K562 (cell line): ENCODE data around the gene DNAJB14. TPM values are rescaled to one million over a fixed set of nuclear protein-coding genes. Genes with fewer than 3 reads are reported as not detected.

ENCODE experiments used
- ATAC-seq: fragments of 200-7000 bp; cut with Tn5 transposase; 3 replicates; pipeline ENCODE4 v1.9.1; 2020; ENCODE audit warnings: moderate library complexity
- BruUV-seq: library from RNA; stranded (reverse); fragments of 400-500 nt; replicated peaks from 2 replicates; lab custom pipeline; 2021; lab: Mats Ljungman, UMichigan
- CTCF ChIA-PET: fragments of 300-600 bp; formaldehyde crosslinking; extraction: SDS; loops from one replicate; lab custom pipeline; 2021; ENCODE audit warnings: low intra/inter-chr PET ratio; lab: Yijun Ruan, JAX
- POLR2A ChIA-PET: fragments of 300-600, 350-650 bp; sonication (Branson Sonifier 250); formaldehyde crosslinking; extraction: SDS; loops from one replicate; lab custom pipeline; 2021; ENCODE audit warnings: antibody characterized with exemption, inconsistent platforms; lab: Yijun Ruan, JAX
- DNase-seq, 4 experiments: peaks; one replicate each; pipeline versions ENCODE4 v3.0.0 to v3.0.0-alpha.2; 2011 to 2018; ENCODE audit warnings: low spot score in 3 of 4, mixed read lengths in 3 of 4; ENCODE audit errors: extremely low read depth in 1 of 4
- FAIRE-seq: peaks from 2 replicates; lab custom pipeline; 2011; peaks lifted over from hg19 to GRCh38; lab: Jason Lieb, UNC
- H2AFZ ChIP-seq: 2 replicates; pipeline ENCODE4 v1.6.0; 2011; ENCODE audit warnings: low read depth, low read length, control low read depth, inconsistent platforms
- H3K27ac ChIP-seq: fragments of 200-600 bp; 3 replicates; pipeline ENCODE4 v1.8.0; 2011; ENCODE audit warnings: low read depth, mild to moderate bottlenecking, control low read depth, inconsistent platforms, low read length, moderate library complexity, mixed read lengths; ENCODE audit errors: extremely low read depth
- H3K27me3 ChIP-seq, 2 experiments: fragments of 300-600 bp in 1 of 2; 2 replicates in 1 of 2; 3 replicates in 1 of 2; pipeline versions ENCODE4 v1.6.0 to v1.8.0; 2011; ENCODE audit warnings: inconsistent platforms in 2 of 2, low read length in 2 of 2, mild to moderate bottlenecking in 1 of 2, mixed read lengths in 1 of 2, moderate library complexity in 1 of 2; ENCODE audit not compliant: control insufficient read depth in 2 of 2, insufficient read depth in 2 of 2
- H3K36me3 ChIP-seq: fragments of 300-600 bp; 3 replicates; pipeline ENCODE4 v1.8.0; 2011; ENCODE audit warnings: mild to moderate bottlenecking, low read length, inconsistent platforms; ENCODE audit not compliant: control insufficient read depth, insufficient read depth
- H3K4me1 ChIP-seq, 2 experiments: fragments of 200-600 bp in 1 of 2; replicated peaks in 1 of 2; 2 replicates in 1 of 2; 3 replicates in 1 of 2; pipeline versions ENCODE4 v1.5.1 to v1.8.0; 2011; ENCODE audit warnings: inconsistent platforms in 2 of 2, low read length in 2 of 2, mild to moderate bottlenecking in 1 of 2, mixed read lengths in 1 of 2, moderate library complexity in 1 of 2; ENCODE audit not compliant: control insufficient read depth in 2 of 2, insufficient read depth in 2 of 2
- H3K4me2 ChIP-seq: 2 replicates; pipeline ENCODE4 v1.6.1; 2011; ENCODE audit warnings: low read length, control low read depth, inconsistent platforms, mixed read lengths; ENCODE audit not compliant: insufficient read depth
- H3K4me3 ChIP-seq: fragments of 200-600 bp; sonication (generic), shearing (Covaris generic); 2 replicates; pipeline ENCODE4 v1.5.1; 2016; ENCODE audit warnings: control low read depth, inconsistent platforms
- H3K79me2 ChIP-seq: fragments of 200-600 bp; 3 replicates; pipeline ENCODE4 v1.8.0; 2011; ENCODE audit warnings: low read length, inconsistent platforms; ENCODE audit not compliant: control insufficient read depth, insufficient read depth
- H3K9ac ChIP-seq, 2 experiments: 2 replicates each; pipeline versions ENCODE4 v1.6.0 to v1.6.1; 2011; ENCODE audit warnings: low read depth in 2 of 2, low read length in 2 of 2, control low read depth in 1 of 2, inconsistent platforms in 1 of 2, mild to moderate bottlenecking in 1 of 2, mixed read lengths in 1 of 2; ENCODE audit not compliant: insufficient read depth in 1 of 2
- H3K9me1 ChIP-seq: one replicate; pipeline ENCODE4 v1.6.0; 2011; ENCODE audit warnings: inconsistent platforms, mild to moderate bottlenecking, low read length, moderate library complexity; ENCODE audit not compliant: control insufficient read depth, insufficient read depth
- H3K9me3 ChIP-seq: replicated peaks from 2 replicates; pipeline ENCODE4 v1.5.1; 2011; ENCODE audit warnings: low read depth, low read length, inconsistent platforms; ENCODE audit not compliant: control insufficient read depth, insufficient read depth
- H4K20me1 ChIP-seq: replicated peaks from 2 replicates; pipeline ENCODE4 v1.6.1; 2011; ENCODE audit warnings: low read length, inconsistent platforms, mixed read lengths; ENCODE audit not compliant: control insufficient read depth, insufficient read depth
- AFF4 ChIP-seq: sonication (generic); formaldehyde crosslinking; IDR thresholded peaks from 2 replicates; pipeline ENCODE4 v1.8.0; 2023; ENCODE audit warnings: mild to moderate bottlenecking, missing genetic modification reagents
- MCM7 ChIP-seq, 2 experiments: fragments of 450-650 bp; IDR thresholded peaks; 2 replicates each; pipeline ENCODE4 v1.6.1; 2016 to 2018
- TGIF2 ChIP-seq: sonication (generic); formaldehyde crosslinking; IDR thresholded peaks from 2 replicates; pipeline ENCODE4 v1.8.1; 2022; ENCODE audit warnings: mild to moderate bottlenecking, missing genetic modification reagents, moderate library complexity
- WGBS: fragments of 100-300 bp; shearing (Covaris generic); methylation state at CpG from one replicate; pipeline ENCODE4 v1.1.6; 2016; ENCODE audit warnings: low coverage, mixed read lengths; ENCODE audit not compliant: insufficient coverage; ENCODE audit errors: missing lambda C conversion rate; 5-methylcytosine and 5-hydroxymethylcytosine counted together
- in situ Hi-C: fragments of 300-500 bp; cut with MboI; formaldehyde crosslinking; loops from 4 replicates; pipeline ENCODE4 v1.15.0; 2018; ENCODE audit warnings: inconsistent platforms, mixed read lengths
- intact Hi-C: fragments of 100-400 bp; cut with micrococcal nuclease; formaldehyde crosslinking; loops from 2 replicates; pipeline ENCODE4 v1.14.2; 2022
- polyA plus RNA-seq, 8 experiments: library from polyadenylated mRNA; depleted of rRNA in 4 of 8; stranded (reverse) in 5 of 8; unstranded in 3 of 8; fragments of >200 nt; fragmentation: Nextera tagmentation in 2 of 8; fragmentation: Illumina TruSeq in 1 of 8; extraction: Ambion mirVana in 2 of 8; extraction: Trizol in 1 of 8; gene quantifications; 2 replicates each; pipeline versions ENCODE4 v1.2.1 to v1.2.3, GENCODE V29; 2011 to 2014; ENCODE audit warnings: inconsistent platforms in 1 of 8, missing spikeins in 1 of 8
- total RNA-seq, 7 experiments: library from RNA; depleted of rRNA in 6 of 7; stranded (reverse); fragments of >200 nt in 6 of 7; fragmentation: Illumina TruSeq in 2 of 7; extraction: Trizol in 2 of 7; gene quantifications; 2 replicates each; pipeline versions ENCODE4 v1.2.1 to v1.2.3, GENCODE V29; 2011 to 2021; ENCODE audit warnings: low replicate concordance in 1 of 7

The DNAJB14 gene
- total and polyA plus RNA-seq, 9 of the 15 experiments (the other 6 are each of a cell fraction or from before 2014, with no cell fraction given) = 5.5 to 28.0 (median 12.7) TPM

DNA sequence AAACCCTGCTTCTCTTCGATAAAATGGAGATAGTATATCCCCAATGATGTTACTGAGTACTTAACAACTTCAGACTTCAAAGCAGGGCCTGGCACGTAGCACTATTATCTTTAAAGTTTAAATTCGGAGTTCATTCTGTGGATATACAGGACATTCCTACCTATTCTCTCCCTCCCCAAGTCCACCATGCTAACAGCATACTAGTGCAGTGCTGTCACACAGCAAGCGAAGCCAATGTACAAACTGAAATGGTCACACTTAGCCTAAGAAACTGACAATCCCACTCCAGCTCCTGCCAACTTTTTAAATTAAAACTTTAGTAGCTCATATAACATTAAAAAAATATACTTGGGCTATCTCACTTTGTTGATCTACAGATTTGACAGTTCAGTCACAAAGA is 1.2 kb upstream of the DNAJB14 start:
- TF ChIP-seq MCM7 (IDR thresholded peaks at IDR 0.05) (no peak), AFF4 (0 out of 2 replicates have a peak, but pooled peaks have one; percentile 24), TGIF2 (CRISPR knock-in tag) (0 out of 2 replicates have a peak, but pooled peaks have one; percentile 19)
- in situ Hi-C loops = no loop called here
- Histone ChIP-seq H3K9ac (peak overlapping the region in 1 of 2 experiments; percentile 74; a peak in 2 of 4 replicates), H3K36me3 (peaks cover 25% of the 10 kb centered on the region), H3K4me1 (peaks cover 14 to 19% of the 10 kb centered on the region in 2 experiments), H3K9me1 (no peaks in the 10 kb centered on the region), H3K79me2 (peaks cover 83% of the 10 kb centered on the region), H3K27me3 (no peaks in the 10 kb centered on the region), H4K20me1 (peaks cover 14% of the 10 kb centered on the region), H3K27ac (peak overlapping the region; percentile 79), H3K4me2 (peak overlapping the region; percentile 83), H2AFZ (no peak overlapping the region), H3K9me3 (no peaks in the 10 kb centered on the region), H3K4me3 (peak overlapping the region; percentile 87; the same call in 1 of the 2 replicates)
- DNase-seq (peak in 1 of 4 experiments; percentile 27), FAIRE-seq (no peak), ATAC-seq (no peak)
- ChIA-PET POLR2A (interaction anchor here (0.6 to 3.9 kb wide), 13 partner anchors 12 to 1495 kb away, joined by 3 to 20 read pairs (median 5); partner anchors contain the start of genes DAPP1, LAMTOR3 and TRMT10A), CTCF (no interaction called here)
- intact Hi-C loops = loop anchor here (2.0 to 5.0 kb wide), 4 partner anchors 53 to 385 kb away; partner anchors contain the start of genes LAMTOR3 and TRMT10A
- WGBS = 53% methylated on average over 4 of the region's 4 CpGs
- no TSS peak for BruUV-seq
